HEK293T (cell line): ENCODE measurements around the gene OXNAD1.

Source experiments
- ARNT ChIP-seq: fragments of 450-650 bp; IDR thresholded peaks from 2 replicates; pipeline ENCODE4 v1.6.1; 2017; ENCODE audit warnings: mild to moderate bottlenecking
- BHLHE40 ChIP-seq: fragments of 450-650 bp; IDR thresholded peaks from 2 replicates; pipeline ENCODE4 v1.6.1; 2016; ENCODE audit warnings: mild to moderate bottlenecking, moderate library complexity, borderline replicate concordance
- CTBP1 ChIP-seq: fragments of 450-650 bp; IDR thresholded peaks from 2 replicates; pipeline ENCODE4 v1.6.1; 2016; ENCODE audit warnings: borderline replicate concordance
- ELF4 ChIP-seq: fragments of 450-650 bp; IDR thresholded peaks from 2 replicates; pipeline ENCODE4 v1.6.1; 2017; ENCODE audit warnings: antibody characterized with exemption
- FOXA1 ChIP-seq: fragments of 450-650 bp; IDR thresholded peaks from 2 replicates; pipeline ENCODE4 v1.6.1; 2016; ENCODE audit warnings: mild to moderate bottlenecking
- FOXK2 ChIP-seq: fragments of 450-650 bp; IDR thresholded peaks from 2 replicates; pipeline ENCODE4 v1.6.1; 2016; ENCODE audit warnings: mild to moderate bottlenecking
- FOXM1 ChIP-seq: fragments of 450-650 bp; IDR thresholded peaks from 2 replicates; pipeline ENCODE4 v1.6.1; 2017; ENCODE audit warnings: mild to moderate bottlenecking, borderline replicate concordance
- HDGF ChIP-seq: fragments of 450-650 bp; IDR thresholded peaks from 2 replicates; pipeline ENCODE4 v1.6.1; 2017; ENCODE audit warnings: antibody characterized with exemption, borderline replicate concordance
- L3MBTL2 ChIP-seq: fragments of 450-650 bp; conservative IDR thresholded peaks from 2 replicates; pipeline ENCODE4 v1.6.1; 2016; ENCODE audit warnings: mild to moderate bottlenecking
- NFRKB ChIP-seq: fragments of 450-650 bp; IDR thresholded peaks from 2 replicates; pipeline ENCODE4 v1.6.1; 2016; ENCODE audit warnings: mild to moderate bottlenecking, moderate library complexity
- PKNOX1 ChIP-seq: fragments of 450-650 bp; IDR thresholded peaks from 2 replicates; pipeline ENCODE4 v1.6.1; 2016
- SP1 ChIP-seq: fragments of 450-650 bp; IDR thresholded peaks from 2 replicates; pipeline ENCODE4 v1.6.1; 2017
- SUZ12 ChIP-seq: fragments of 450-650 bp; IDR thresholded peaks from 2 replicates; pipeline ENCODE4 v1.6.1; 2016; ENCODE audit warnings: mild to moderate bottlenecking
- TARDBP ChIP-seq: fragments of 450-650 bp; IDR thresholded peaks from 2 replicates; pipeline ENCODE4 v1.6.1; 2016

DNA sequence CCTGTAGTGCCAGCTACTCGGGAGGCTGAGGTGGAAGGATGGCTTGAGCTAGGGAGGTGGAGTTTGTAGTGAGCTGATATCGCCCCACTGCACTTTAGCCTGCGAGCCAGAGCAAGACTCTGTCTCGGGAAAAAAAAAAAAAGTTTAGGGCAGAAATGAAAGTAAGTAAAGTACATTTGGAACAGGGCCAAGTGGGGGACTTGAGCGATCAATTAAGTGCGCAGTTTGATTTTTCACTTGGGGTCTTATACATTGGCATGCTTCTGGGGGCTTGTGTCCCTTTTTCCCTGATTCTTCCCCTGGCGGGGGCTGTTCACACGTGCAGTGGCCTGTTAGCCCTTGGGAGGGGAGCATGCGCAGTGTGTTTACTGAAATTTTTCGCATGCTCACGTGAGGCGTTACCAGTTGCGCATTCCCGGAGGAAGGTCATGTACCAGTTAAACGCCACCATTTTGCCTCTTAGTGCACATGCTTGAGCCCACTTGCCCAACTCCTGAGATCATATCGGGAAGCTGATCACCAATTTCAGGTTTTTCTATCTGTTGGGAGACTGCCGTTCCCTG lies 48.6 kb upstream of the OXNAD1 start:
- TF ChIP-seq L3MBTL2, result no peak
- no peak for TF ChIP-seq SP1
- TF ChIP-seq SUZ12, result no peak
- TF ChIP-seq FOXA1, result no peak
- no peak for TF ChIP-seq ELF4
- TF ChIP-seq FOXK2, result no peak
- no peak for TF ChIP-seq HDGF
- TF ChIP-seq ARNT, result no peak
- no peak for TF ChIP-seq FOXM1
- TF ChIP-seq CTBP1, result no peak
- no peak for TF ChIP-seq BHLHE40
- TF ChIP-seq TARDBP, result no peak
- TF ChIP-seq NFRKB, result no peak
- TF ChIP-seq PKNOX1, result no peak
